ENCODE results near the gene ATP8A2.

Gene ATP8A2

DNA sequence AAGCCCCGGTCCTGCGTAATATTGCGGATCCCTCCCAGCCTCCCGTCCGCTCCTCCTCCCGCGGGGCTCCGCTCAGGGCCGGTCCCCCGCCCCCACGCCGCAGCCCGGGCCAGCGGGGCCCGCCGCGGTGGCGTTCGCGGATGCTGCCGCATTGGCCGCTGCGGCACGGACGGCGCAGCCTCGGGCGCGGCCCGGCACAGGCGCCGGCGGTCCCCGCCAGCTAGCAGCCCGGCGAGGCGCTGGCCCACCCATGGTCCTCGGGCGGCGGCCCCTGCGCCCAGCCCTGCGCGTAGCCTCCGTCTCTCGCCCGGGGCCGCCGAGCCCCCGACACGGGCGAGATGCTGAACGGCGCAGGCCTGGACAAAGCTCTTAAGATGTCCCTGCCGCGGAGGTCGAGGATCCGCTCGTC is at the start of gene ATP8A2:
Gene ATP8A2, plus strand, starts transcription at position 100 of the 409 bp plus-strand sequence. Its CDS starts 239 bp downstream, at position 339.
- Histone ChIP-seq H3K9me3 (ENCODE audit: severe bottlenecking) (no peaks in the 10 kb centered on the region), H3K4me1 (ENCODE audit: insufficient read depth, poor library complexity, severe bottlenecking) (no peaks in the 10 kb centered on the region), H3K36me3 (ENCODE audit: low read depth) (no peaks in the 10 kb centered on the region), H3K27ac (ENCODE audit: poor library complexity, severe bottlenecking) (no peak within 1 kb of the TSS), H3K4me3 (ENCODE audit: severe bottlenecking) (peak within 1 kb of the TSS; percentile 37), H3K27me3 (ENCODE audit: insufficient read depth, poor library complexity, severe bottlenecking) (peaks cover 54% of the 10 kb centered on the region)
- ATAC-seq (ENCODE audit: low read depth) (peak; percentile 41; the same call in 2 of the 3 replicates), DNase-seq (ENCODE audit: low spot score) (no peak)
- no peak for TF ChIP-seq CTCF (IDR thresholded peaks at IDR 0.05; ENCODE audit: poor library complexity, severe bottlenecking)

DNA sequence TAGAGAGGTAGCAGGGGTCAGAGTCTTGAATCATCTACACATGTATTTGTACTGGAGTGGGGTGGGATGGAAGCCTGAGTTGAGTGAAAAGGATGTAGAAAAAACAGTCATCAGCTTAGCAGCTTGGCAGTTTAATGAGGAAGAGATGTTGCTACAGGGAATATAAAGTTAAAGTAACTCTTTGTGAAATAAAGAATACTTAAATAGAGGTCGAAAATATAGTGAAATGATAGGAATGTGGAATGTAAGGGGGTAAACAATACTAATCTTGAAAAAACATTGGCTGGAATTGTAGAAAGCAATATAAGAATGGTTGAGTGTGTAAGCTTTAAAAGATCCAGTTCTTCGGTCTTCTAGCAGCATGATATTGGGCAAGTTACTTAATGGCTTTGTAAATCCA is 47.7 kb upstream of the ATP8A2 start:
- Histone ChIP-seq H3K27ac (ENCODE audit: poor library complexity, severe bottlenecking) (no peak overlapping the region), H3K4me3 (ENCODE audit: severe bottlenecking) (no peak overlapping the region), H3K9me3 (ENCODE audit: severe bottlenecking) (no peaks in the 10 kb centered on the region), H3K4me1 (ENCODE audit: insufficient read depth, poor library complexity, severe bottlenecking) (peaks cover 6% of the 10 kb centered on the region), H3K36me3 (ENCODE audit: low read depth) (peaks cover 100% of the 10 kb centered on the region), H3K27me3 (ENCODE audit: insufficient read depth, poor library complexity, severe bottlenecking) (no peaks in the 10 kb centered on the region)
- no peak for TF ChIP-seq CTCF (IDR thresholded peaks at IDR 0.05; ENCODE audit: poor library complexity, severe bottlenecking)
- no peak for ATAC-seq (ENCODE audit: low read depth)
- no peak for DNase-seq (ENCODE audit: low spot score)

- no peak for TF ChIP-seq CTCF (IDR thresholded peaks at IDR 0.05; ENCODE audit: poor library complexity, severe bottlenecking)
- no peak overlapping the region for H3K27ac ChIP-seq (ENCODE audit: poor library complexity, severe bottlenecking)
- H3K36me3 ChIP-seq (ENCODE audit: low read depth): peaks cover 100% of the 10 kb centered on the region
- H3K27me3 ChIP-seq (ENCODE audit: insufficient read depth, poor library complexity, severe bottlenecking): no peaks in the 10 kb centered on the region
- no peak; the same call in 2 of the 3 replicates for ATAC-seq (ENCODE audit: low read depth)
- no peaks in the 10 kb centered on the region for H3K9me3 ChIP-seq (ENCODE audit: severe bottlenecking)
- DNase-seq (ENCODE audit: low spot score): no peak
- H3K4me1 ChIP-seq (ENCODE audit: insufficient read depth, poor library complexity, severe bottlenecking): peaks cover 6% of the 10 kb centered on the region
- H3K4me3 ChIP-seq (ENCODE audit: severe bottlenecking): no peak overlapping the region
Observed at GRCh38 chr13:25329706-25330105, 42.1 kb upstream of the ATP8A2 start.

DNA sequence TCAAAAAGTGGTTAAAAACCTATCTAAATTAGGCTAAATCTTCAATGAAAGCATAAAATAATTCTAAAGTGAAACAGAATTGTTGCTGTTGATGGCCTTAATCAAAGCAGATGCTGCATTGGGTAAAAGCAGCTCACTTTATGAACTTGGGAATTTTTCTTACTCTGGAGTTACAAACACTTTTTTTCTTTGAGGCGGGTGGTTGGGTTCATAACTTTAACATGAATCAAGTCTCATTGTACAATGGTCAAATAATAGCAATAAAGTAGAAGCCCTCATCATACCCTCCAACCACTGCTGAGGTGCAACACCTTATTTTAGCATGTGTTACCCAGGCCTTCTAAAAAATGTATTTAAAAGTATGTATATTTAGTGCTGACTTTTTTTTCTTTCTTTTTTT is 41.2 kb upstream of the ATP8A2 start:
- Histone ChIP-seq H3K36me3 (ENCODE audit: low read depth) (peaks cover 100% of the 10 kb centered on the region), H3K4me3 (ENCODE audit: severe bottlenecking) (no peak overlapping the region), H3K27me3 (ENCODE audit: insufficient read depth, poor library complexity, severe bottlenecking) (no peaks in the 10 kb centered on the region), H3K4me1 (ENCODE audit: insufficient read depth, poor library complexity, severe bottlenecking) (peaks cover 6% of the 10 kb centered on the region), H3K9me3 (ENCODE audit: severe bottlenecking) (no peaks in the 10 kb centered on the region), H3K27ac (ENCODE audit: poor library complexity, severe bottlenecking) (no peak overlapping the region)
- TF ChIP-seq CTCF (IDR thresholded peaks at IDR 0.05; ENCODE audit: poor library complexity, severe bottlenecking): no peak
- DNase-seq (ENCODE audit: low spot score) (no peak), ATAC-seq (ENCODE audit: low read depth) (no peak; the same call in 2 of the 3 replicates)

- Histone ChIP-seq H3K27me3 (ENCODE audit: insufficient read depth, poor library complexity, severe bottlenecking) (no peaks in the 10 kb centered on the region), H3K27ac (ENCODE audit: poor library complexity, severe bottlenecking) (no peak overlapping the region), H3K4me1 (ENCODE audit: insufficient read depth, poor library complexity, severe bottlenecking) (peaks cover 3% of the 10 kb centered on the region), H3K36me3 (ENCODE audit: low read depth) (peaks cover 99% of the 10 kb centered on the region), H3K9me3 (ENCODE audit: severe bottlenecking) (no peaks in the 10 kb centered on the region), H3K4me3 (ENCODE audit: severe bottlenecking) (no peak overlapping the region)
- DNase-seq (ENCODE audit: low spot score) (no peak), ATAC-seq (ENCODE audit: low read depth) (no peak)
- no peak for TF ChIP-seq CTCF (IDR thresholded peaks at IDR 0.05; ENCODE audit: poor library complexity, severe bottlenecking)
Observed at GRCh38 chr13:25335856-25336255, 35.9 kb upstream of the ATP8A2 start.

All from RWPE2 (cell line).